Measurements from ENCODE around the gene PYCR2.

The PYCR2 gene

DNA sequence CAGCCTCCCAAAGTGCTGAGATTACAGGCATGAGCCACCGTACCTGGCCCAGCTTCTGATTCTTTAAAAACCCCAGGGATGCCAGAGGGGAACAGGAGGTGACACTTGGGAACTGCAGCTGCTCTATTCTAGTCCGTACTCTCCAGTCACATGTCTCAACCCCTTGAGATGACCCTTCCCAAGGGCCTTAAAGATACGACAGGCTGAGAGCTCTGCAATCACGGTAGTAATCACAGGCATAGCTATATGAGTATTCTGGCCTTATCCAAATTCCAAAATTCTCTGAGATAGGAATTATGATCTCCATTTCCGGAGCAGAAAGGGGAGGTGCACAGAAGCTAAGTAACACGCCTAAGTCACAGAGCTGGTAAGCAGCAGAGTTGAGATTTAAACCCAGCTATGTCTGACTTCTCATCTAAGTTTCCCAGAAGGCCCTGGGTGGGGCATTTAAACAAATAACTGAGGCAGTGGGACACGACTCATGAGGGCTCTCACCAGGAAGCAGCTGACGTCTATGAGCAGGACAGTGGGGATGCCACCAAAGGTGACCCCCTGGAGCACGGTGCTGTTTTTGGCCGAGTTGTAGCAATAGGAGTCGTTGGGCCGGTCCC lies 47.0 kb downstream of the PYCR2 start:
- DNase-seq (ENCODE audit: low read depth) = no peak

DNA sequence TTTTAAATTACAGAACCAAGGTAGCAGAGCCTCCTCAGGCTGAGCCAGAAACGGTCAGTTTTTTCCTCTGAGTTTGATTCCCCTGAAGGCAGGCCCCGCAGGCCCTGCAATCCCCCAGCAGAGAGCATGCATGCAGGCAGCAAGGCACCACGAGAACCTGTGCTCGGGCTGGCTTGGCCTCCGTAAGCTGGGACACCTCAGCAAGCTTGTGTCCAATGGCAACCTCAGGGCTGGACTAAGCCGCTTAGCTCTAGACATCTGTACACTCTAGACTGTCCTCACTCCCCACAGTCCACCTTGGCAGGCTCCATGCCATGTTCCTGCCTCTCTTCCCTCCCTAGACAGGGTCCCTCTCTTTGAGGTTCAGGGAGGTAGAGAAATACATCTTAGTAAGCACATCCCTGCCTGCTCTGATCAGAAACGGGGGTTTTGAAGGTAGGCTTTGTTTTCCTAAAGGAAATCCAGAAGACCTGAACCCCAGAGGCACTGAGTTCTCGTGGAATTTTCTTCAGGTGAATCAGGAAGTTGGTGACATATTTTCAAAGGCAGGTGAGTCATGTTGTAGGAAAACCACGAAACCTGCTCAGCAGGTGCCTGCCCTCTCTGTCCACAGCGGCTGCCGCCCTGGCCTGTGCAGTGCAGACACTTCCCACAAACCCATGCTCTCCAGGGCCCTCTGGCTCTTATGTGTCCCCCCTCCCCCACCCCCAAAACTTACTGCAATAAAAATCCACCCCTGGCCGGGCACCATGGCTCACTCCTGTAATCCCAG lies 48.8 kb downstream of the PYCR2 start:
- no peak for DNase-seq (ENCODE audit: low read depth)

DNA sequence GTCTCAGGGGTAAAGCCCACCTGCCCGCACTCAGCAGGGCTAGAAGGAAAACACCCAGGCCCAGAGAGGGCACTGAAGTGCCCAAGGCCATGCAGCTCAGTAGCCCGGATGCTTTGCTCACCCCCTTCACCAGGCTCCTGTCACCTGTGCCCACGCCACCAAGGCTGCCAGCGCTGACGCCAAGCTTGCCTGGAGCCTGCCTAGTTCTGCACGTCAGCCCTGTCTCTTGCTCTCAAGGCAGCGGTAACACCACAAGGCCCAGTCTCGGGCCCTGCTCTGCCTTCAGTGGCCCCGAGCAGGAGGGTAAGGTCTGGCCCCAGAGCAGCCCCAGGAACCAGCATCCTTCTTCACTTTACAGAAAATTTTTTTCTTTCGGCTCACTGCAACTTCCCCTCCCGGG lies 49.6 kb downstream of the PYCR2 start:
- no peak for DNase-seq (ENCODE audit: low read depth)

DNA sequence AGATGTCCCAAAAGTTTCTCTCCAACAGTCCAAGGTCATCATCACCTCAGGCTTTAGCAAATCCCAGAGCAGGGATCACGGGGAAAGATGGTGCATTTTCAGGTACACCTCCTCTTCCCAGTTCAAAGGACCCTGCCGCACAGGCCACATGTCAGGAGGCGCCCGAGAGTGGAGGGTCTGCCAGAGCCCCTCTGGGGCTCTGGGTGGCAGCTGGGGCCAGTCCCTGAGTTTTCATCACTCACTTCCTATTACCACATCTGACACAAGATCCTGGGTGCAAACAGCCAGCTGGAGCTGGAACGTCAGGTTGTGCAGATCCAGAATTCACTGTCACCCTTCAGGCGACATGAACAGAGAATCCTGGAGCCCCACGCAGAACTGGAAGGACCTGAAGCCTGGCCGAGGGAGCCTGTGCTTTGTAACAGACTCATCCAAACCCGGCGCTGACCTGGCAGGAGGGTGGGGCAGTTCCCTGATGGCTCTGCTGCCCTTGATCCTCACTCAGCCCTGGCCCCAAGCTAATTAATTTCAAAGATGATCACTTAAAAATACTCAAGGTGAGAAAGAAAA lies 50.7 kb downstream of the PYCR2 start:
- DNase-seq (ENCODE audit: low read depth) = no peak

DNA sequence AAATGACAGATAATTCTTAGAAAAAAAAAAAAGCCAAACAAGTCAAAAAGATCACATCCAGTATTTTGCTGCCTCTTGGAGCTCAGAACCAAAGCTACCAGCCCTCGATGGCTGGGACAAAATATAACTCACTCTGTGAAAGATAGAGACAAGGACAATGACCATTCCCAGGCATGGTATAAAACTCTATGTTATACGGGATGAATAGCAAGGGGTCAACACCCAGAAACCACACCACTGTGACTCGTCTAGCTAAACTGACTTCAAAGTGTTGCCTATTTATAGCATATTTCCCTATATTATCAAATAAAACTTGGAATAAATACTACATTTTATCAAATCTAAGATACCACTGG lies 52.0 kb downstream of the PYCR2 start:
- DNase-seq (ENCODE audit: low read depth) = no peak

DNA sequence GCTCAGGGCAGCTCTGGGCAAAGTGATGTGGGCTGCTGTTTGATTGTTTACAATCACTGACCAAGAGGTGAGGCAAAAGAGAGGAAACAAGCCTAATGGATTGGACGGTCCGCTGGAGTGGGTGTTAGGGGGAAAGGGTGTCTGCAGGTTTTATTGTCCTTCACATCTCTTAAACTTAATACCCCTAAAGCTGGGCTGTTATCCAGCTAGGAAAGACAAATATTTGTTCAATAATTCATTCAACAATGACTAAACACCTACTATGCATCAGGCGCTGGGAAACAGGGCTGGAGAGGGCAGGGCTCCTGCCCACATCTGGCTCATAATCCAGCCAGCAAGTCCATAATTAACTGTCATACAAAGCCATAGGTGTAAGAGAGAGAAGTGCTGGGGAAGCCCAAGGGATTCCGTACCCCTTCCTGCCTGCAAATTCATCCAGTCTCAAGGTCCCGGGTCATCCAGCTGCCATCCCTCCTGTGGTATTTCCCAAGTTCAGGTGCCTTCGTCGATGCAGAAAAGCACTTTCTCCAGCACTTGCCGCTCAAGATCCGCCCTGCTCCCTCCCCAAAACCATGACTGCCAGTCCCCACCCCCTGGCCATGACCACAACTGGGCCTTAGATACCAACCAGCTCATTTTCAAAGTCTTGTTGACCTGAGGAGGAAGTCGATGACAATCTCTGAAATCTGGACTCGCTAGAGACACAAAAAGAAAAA lies 52.5 kb downstream of the PYCR2 start:
- no peak for DNase-seq (ENCODE audit: low read depth)

DNA sequence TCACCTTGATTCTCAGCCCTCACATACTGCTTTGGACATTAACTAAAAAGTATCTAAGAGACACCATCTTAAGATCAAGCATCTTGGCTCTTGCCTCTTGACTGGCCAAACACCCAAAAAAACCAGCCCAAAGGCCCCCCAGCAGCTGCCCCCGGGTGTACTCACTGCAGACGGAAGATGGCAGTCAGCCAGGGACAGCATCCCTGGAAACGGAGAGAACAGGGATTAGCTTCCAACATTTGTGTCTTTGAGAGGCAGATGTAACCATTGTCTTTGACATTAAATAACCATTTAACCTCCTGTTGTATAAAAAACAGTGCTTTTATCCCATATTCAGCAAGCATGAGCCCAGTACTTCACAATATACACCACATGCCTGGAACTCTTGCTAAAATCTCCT lies 53.1 kb downstream of the PYCR2 start:
- DNase-seq (ENCODE audit: low read depth) = no peak
